ENCODE measurements around the gene FBN3. TPM values are rescaled to one million over a fixed set of nuclear protein-coding genes. Genes with fewer than 3 reads are reported as not detected.
A peak's percentile ranks its signal among the peaks of the same experiment; 100 is the strongest.
"Not testable (repeated sequence)": the region's sequence is repeated elsewhere in the genome, so short reads cannot be mapped to it uniquely, and the experiment has no call there.

The FBN3 gene
- total RNA-seq, 4 donors from 2014 or later = 0.15 TPM; not detected in 3

DNA sequence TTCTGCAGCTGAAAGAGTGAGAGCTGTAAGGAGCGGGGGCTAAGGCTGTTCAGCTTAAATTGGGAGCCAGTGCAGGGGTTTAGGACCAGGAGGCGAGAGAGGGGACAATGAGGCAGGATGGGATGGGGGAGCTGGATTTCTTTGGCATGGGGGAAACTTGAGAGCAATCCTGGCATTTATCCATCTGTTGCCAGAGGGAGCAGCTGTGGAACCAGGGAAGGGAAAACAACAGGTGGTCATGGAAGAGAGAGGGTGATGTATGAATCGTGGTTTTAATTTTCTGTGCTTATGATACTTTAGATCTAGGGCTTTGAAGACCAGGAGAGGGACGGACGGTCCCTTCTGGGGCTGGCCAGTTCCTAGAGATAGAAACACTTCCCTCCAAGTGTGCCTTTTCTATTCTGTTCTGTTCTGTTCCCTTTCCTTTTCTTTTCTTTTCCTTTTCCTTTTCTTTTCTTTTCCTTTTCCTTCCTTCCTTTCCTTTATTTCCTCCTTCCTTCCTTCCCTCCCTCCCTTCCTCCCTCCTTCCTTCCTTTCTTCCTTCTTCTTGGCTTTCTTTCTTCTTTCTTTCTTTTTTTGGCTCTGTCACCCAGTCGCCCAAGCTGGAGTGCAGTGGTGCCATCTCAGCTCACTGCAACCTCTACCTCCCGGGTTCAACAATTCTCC, 112.8 kb downstream of the FBN3 start:
- Histone ChIP-seq H3K4me1 (no peaks in the 10 kb centered on the region), H3K4me3 (no peak overlapping the region), H3K27ac (no peak overlapping the region), H3K9me3 (no peaks in the 10 kb centered on the region), H3K27me3 (no peaks in the 10 kb centered on the region), H3K36me3 (no peaks in the 10 kb centered on the region)
- intact Hi-C loops (cut with DNase I; ENCODE audit: low total_unique reads) = no loop called here
- in situ Hi-C loops (cut with MboI; ENCODE audit: low sequenced_read_pairs in 4 of 4) = no loop called here
- DNase-seq (no peak), ATAC-seq (peak in 1 of 2 donors; percentile 24)
- TF ChIP-seq, protein P1, sequence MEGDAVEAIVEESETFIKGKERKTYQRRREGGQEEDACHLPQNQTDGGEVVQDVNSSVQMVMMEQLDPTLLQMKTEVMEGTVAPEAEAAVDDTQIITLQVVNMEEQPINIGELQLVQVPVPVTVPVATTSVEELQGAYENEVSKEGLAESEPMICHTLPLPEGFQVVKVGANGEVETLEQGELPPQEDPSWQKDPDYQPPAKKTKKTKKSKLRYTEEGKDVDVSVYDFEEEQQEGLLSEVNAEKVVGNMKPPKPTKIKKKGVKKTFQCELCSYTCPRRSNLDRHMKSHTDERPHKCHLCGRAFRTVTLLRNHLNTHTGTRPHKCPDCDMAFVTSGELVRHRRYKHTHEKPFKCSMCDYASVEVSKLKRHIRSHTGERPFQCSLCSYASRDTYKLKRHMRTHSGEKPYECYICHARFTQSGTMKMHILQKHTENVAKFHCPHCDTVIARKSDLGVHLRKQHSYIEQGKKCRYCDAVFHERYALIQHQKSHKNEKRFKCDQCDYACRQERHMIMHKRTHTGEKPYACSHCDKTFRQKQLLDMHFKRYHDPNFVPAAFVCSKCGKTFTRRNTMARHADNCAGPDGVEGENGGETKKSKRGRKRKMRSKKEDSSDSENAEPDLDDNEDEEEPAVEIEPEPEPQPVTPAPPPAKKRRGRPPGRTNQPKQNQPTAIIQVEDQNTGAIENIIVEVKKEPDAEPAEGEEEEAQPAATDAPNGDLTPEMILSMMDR (IDR thresholded peaks at IDR 0.05 in 4 of 5, conservative IDR thresholded peaks at IDR 0.05 in 1 of 5) = no peak
- TF ChIP-seq POLR2A (IDR thresholded peaks at IDR 0.05) = no peak

DNA sequence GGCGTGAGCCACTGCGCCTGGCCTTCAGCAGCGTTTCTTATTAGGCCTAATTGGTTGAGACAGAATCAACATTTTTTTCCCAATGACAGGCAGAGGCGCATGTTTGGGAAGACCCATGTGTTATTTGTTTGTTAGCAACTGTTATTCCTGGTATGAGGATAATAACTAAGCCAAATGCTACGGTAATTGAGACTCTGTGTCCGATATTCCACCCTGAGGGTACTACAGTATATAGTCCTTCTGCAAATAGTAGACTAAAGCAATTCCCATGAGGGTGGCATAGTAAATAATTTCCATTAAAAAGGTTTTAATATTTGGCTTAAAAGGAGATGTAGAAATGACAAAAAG, 115.2 kb downstream of the FBN3 start:
- Histone ChIP-seq H3K9me3 (no peaks in the 10 kb centered on the region), H3K36me3 (no peaks in the 10 kb centered on the region), H3K27ac (no peak overlapping the region), H3K4me1 (no peaks in the 10 kb centered on the region), H3K4me3 (no peak overlapping the region), H3K27me3 (peaks cover 0 to 2% (median 0%) of the 10 kb centered on the region in 3 donors)
- intact Hi-C loops (cut with DNase I; ENCODE audit: low total_unique reads) (no loop called here), in situ Hi-C loops (cut with MboI; ENCODE audit: low sequenced_read_pairs in 4 of 4) (no loop called here)
- TF ChIP-seq, protein P1 (IDR thresholded peaks at IDR 0.05 in 4 of 5, conservative IDR thresholded peaks at IDR 0.05 in 1 of 5) = no peak
- no peak for TF ChIP-seq POLR2A (IDR thresholded peaks at IDR 0.05)
- ATAC-seq (no peak), DNase-seq (no peak)

DNA sequence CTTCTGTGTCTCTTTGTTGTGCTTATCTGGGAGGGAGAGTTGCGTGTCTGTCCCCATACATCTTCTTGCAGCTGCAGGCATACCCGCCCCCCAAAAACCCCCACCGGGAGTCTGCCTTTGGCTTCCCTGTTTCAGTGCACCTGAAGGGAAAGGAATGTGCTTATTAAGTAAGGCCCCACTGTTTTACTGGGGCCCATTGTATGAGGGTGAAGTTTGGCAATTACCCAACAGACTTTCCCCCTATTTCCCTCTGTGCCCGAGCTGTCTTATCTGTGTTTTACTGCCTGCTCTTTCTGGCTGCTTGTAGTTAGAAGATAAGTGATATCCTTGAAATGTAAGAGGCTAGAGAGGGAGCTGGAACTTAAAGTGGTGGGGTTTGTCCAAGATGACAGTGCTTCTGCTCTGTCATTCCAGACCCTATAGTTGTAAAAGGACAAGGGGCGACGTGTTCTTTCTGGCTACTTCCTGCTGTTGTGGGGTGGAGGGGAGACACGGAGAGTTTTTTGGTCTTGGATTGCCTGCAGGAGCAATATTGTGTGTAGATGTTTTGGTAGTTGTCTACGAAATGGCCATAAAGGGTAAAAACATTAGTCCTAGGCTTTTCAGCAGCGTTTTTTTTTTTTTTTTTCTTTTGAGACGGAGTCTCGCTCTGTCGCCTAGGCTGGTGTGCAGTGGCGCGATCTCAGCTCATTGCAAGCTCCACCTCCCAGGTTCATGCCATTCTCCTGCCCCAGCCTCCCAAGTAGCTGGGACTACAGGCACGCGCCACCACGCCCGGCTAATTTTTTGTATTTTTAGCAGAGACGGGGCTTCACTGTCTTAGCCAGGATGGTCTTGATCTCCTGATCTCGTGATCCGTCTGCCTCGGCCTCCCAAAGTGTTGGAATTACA, 115.9 kb downstream of the FBN3 start:
- in situ Hi-C loops (cut with MboI; ENCODE audit: low sequenced_read_pairs in 4 of 4); H3K9me3 ChIP-seq; H3K27ac ChIP-seq; intact Hi-C loops (cut with DNase I; ENCODE audit: low total_unique reads); H3K27me3 ChIP-seq; DNase-seq; H3K4me1 ChIP-seq; H3K36me3 ChIP-seq; ATAC-seq; H3K4me3 ChIP-seq: not testable (repeated sequence)

DNA sequence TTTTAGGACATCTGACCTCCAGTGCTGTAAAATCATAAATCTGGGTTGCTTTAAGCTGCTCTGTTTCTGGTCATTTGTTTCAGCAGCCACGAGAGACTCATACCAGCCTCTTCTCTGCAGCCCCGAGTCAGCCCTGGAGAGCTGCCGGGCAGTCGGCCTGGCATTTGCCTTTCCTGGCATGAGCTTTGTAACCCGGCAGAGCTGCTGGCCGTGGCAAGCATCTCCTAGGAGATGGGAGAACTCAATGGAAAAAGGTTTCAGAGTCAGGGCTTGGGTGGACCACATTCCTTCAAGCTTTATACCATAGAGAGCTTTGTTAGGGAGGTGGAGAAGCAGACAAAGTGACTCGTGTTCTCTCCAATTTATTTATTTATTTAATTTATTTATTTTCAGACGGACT, 118.4 kb downstream of the FBN3 start:
- DNase-seq = no peak
- Histone ChIP-seq H3K4me1 (no peaks in the 10 kb centered on the region), H3K4me3 (no peak overlapping the region), H3K36me3 (no peaks in the 10 kb centered on the region), H3K27me3 (peaks cover 0 to 2% (median 0%) of the 10 kb centered on the region in 3 donors), H3K9me3 (no peaks in the 10 kb centered on the region), H3K27ac (no peak overlapping the region)
- in situ Hi-C loops (cut with MboI; ENCODE audit: low sequenced_read_pairs in 4 of 4) = no loop called here
- ATAC-seq = no peak
- TF ChIP-seq POLR2A (IDR thresholded peaks at IDR 0.05) = no peak
- TF ChIP-seq, protein P1 (IDR thresholded peaks at IDR 0.05 in 4 of 5, conservative IDR thresholded peaks at IDR 0.05 in 1 of 5) = no peak
- intact Hi-C loops (cut with DNase I; ENCODE audit: low total_unique reads) = no loop called here

DNA sequence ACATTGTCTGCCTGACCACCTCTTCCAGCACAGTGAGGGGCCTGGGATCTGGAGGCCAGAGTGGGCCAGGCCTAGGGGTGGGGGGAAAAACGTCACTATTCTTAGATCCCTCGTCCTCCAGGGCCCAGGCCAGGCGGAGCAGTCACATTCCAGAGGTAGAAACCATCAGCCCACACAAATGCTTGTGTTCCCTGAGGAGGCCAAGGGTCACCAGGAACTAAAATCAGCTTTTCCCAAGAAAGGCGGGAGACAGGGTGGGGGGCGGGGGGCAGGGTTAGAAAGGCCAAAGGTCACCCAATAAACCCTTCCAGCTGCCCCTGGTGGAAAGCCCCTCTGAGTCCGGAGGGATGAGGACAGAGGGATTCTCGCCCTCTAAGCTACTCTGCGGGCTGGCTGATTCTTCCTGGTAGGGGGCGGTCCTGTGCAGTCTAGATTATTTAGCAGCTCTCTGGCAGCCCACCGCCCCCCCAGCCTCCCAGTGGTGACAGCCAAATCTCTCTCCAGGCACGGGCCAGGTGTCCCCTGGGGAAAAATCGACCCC, 120.4 kb downstream of the FBN3 start:
- no peak overlapping the region for H3K4me3 ChIP-seq
- in situ Hi-C loops (cut with MboI; ENCODE audit: low sequenced_read_pairs in 4 of 4) = no loop called here
- intact Hi-C loops (cut with DNase I; ENCODE audit: low total_unique reads) = no loop called here
- H3K36me3 ChIP-seq = no peaks in the 10 kb centered on the region
- peaks cover 0 to 2% (median 0%) of the 10 kb centered on the region in 3 donors for H3K27me3 ChIP-seq
- TF ChIP-seq, protein P1 (IDR thresholded peaks at IDR 0.05 in 4 of 5, conservative IDR thresholded peaks at IDR 0.05 in 1 of 5) = no peak
- TF ChIP-seq POLR2A (IDR thresholded peaks at IDR 0.05) = no peak
- no peaks in the 10 kb centered on the region for H3K9me3 ChIP-seq
- ATAC-seq (no peak), DNase-seq (no peak)
- no peak overlapping the region for H3K27ac ChIP-seq
- no peaks in the 10 kb centered on the region for H3K4me1 ChIP-seq

Measured in gastrocnemius medialis (tissue), 4 donors.